Cardiac ventricle fibroblast (primary cell): Measurements from ENCODE around the gene IRF4. TPM values are rescaled to one million over a fixed set of nuclear protein-coding genes. Genes with fewer than 3 reads are reported as not detected.

Experiments
- total RNA-seq: library from RNA; depleted of rRNA; stranded (reverse); fragments of >200 nt; gene quantifications from 2 replicates; pipeline ENCODE4 v1.2.3, GENCODE V29; 2015

IRF4 gene
- total RNA-seq: not detected in 2 replicates

DNA sequence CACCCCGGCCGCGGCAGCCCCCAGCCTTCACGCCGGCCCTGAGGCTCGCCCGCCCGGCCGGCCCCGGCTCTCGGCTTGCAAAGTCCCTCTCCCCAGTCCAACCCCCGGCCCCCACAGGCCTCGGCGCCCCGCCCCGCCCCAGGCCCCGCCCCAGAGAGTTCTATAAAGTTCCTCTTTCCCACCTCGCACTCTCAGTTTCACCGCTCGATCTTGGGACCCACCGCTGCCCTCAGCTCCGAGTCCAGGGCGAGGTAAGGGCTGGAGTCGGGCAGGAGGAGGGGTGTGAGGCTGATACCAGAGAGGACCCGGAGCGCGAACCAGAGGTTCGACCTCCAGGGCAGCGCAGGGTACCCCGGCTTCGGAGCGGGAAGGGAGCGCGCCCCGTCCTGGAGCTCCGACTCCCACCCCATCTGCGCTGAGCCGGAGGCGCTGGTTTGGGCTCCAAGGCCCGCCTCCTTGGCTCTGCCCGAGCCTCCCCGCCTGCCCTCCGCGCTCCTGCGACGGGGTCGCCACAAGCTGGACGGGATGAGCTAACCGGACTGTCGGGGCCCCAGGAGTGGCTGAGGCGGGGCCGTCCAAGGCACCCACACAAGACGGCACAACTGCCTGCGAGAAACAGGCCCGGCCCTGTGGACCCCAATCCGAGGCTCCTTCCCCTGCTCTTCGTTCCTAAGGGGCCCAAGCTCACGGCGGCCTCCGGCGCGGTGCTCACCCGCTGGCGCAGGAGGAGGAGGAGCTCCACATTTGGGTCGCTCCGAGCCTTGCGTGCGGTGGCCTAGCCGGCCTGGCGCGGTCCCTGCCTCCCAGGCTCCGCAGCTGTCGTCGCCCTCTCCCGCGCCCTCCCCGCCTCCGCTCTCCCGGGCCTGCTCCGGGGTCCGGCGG lies at the start of gene IRF4:
IRF4 (plus strand) TSS at position 194 of the 882 bp plus-strand sequence. CDS start 1,401 bp downstream, outside the sequence.

Other genes starting within 250 kb of the IRF4 start
- gene DUSP22, start 99.3 kb upstream of the IRF4 start, total RNA-seq: 14.4 and 25.3 TPM in 2 replicates